Measurements from ENCODE around the gene NADSYN1.

The NADSYN1 gene

GRCh38 chr11:71418643-71419042, 34.4 kb upstream of the NADSYN1 start:
- no peaks in the 10 kb centered on the region for H3K36me3 ChIP-seq (ENCODE audit: control insufficient read depth in 2 of 2, insufficient read depth in 1 of 2, low read length in 2 of 2)
- CTCF ChIA-PET = interaction anchor here (2.2 to 2.3 kb wide), 2 partner anchors 299 to 331 kb away, joined by 14 to 17 read pairs; no protein-coding TSS in a partner anchor
- TF ChIP-seq ZNF624 (tag by site-specific recombination; IDR thresholded peaks at IDR 0.05) (no peak), BCL11A (tag by site-specific recombination; IDR thresholded peaks at IDR 0.05; ENCODE audit: low read depth) (no peak), ZNF518A (tag by site-specific recombination; conservative IDR thresholded peaks at IDR 0.05; ENCODE audit: low read depth) (no peak), ZBTB48 (tag by site-specific recombination; IDR thresholded peaks at IDR 0.05) (no peak), PRDM10 (tag by site-specific recombination; IDR thresholded peaks at IDR 0.05) (no peak), ZNF10 (tag by site-specific recombination; IDR thresholded peaks at IDR 0.05) (no peak), ZNF621 (tag by site-specific recombination; IDR thresholded peaks at IDR 0.05) (no peak), ZNF837 (tag by site-specific recombination; IDR thresholded peaks at IDR 0.05) (no peak), ZSCAN23 (tag by site-specific recombination; IDR thresholded peaks at IDR 0.05) (no peak), PRDM1 (tag by site-specific recombination; IDR thresholded peaks at IDR 0.05) (no peak), ZNF394 (tag by site-specific recombination; IDR thresholded peaks at IDR 0.05; ENCODE audit: borderline replicate concordance) (no peak), ZNF548 (tag by site-specific recombination; IDR thresholded peaks at IDR 0.05) (no peak), MYNN (tag by site-specific recombination; IDR thresholded peaks at IDR 0.05; ENCODE audit: borderline replicate concordance) (no peak), ZNF692 (tag by site-specific recombination; IDR thresholded peaks at IDR 0.05) (no peak)
- TF ChIP-seq, protein P1, sequence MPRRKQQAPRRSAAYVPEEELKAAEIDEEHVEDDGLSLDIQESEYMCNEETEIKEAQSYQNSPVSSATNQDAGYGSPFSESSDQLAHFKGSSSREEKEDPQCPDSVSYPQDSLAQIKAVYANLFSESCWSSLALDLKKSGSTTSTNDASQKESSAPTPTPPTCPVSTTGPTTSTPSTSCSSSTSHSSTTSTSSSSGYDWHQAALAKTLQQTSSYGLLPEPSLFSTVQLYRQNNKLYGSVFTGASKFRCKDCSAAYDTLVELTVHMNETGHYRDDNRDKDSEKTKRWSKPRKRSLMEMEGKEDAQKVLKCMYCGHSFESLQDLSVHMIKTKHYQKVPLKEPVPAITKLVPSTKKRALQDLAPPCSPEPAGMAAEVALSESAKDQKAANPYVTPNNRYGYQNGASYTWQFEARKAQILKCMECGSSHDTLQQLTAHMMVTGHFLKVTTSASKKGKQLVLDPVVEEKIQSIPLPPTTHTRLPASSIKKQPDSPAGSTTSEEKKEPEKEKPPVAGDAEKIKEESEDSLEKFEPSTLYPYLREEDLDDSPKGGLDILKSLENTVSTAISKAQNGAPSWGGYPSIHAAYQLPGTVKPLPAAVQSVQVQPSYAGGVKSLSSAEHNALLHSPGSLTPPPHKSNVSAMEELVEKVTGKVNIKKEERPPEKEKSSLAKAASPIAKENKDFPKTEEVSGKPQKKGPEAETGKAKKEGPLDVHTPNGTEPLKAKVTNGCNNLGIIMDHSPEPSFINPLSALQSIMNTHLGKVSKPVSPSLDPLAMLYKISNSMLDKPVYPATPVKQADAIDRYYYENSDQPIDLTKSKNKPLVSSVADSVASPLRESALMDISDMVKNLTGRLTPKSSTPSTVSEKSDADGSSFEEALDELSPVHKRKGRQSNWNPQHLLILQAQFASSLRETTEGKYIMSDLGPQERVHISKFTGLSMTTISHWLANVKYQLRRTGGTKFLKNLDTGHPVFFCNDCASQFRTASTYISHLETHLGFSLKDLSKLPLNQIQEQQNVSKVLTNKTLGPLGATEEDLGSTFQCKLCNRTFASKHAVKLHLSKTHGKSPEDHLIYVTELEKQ (tag by site-specific recombination; IDR thresholded peaks at IDR 0.05; ENCODE audit: borderline replicate concordance) = no peak
- H3K4me1 ChIP-seq (ENCODE audit: control insufficient read depth, insufficient read depth, low read length) = no peaks in the 10 kb centered on the region
- POLR2A ChIA-PET = interaction anchor here (0.7 kb wide), 1 partner anchor 1965 kb away, joined by 4 read pairs; no protein-coding TSS in a partner anchor
- H3K9me3 ChIP-seq (ENCODE audit: control insufficient read depth, insufficient read depth, low read depth, low read length) = no peaks in the 10 kb centered on the region
- H3K27ac ChIP-seq (ENCODE audit: extremely low read depth, low read depth, low read length) = no peak overlapping the region
- no peak overlapping the region for H3K4me3 ChIP-seq (ENCODE audit: low read depth, low read length)
